K562 (cell line): Measurements from ENCODE around the gene LMOD1. TPM values are rescaled to one million over a fixed set of nuclear protein-coding genes. Genes with fewer than 3 reads are reported as not detected.

ENCODE experiments used
- ARID4B ChIP-seq: sonication (generic); formaldehyde crosslinking; IDR thresholded peaks from 2 replicates; pipeline ENCODE4 v1.8.0; 2022; ENCODE audit warnings: mild to moderate bottlenecking, missing genetic modification reagents
- ATF3 ChIP-seq, 2 experiments: fragments of 450-650 bp in 1 of 2; sonication (generic) in 1 of 2; formaldehyde crosslinking in 1 of 2; IDR thresholded peaks in 1 of 2; conservative IDR thresholded peaks in 1 of 2; 2 replicates each; pipeline versions ENCODE4 v1.6.1 to v1.8.1; 2016 to 2023; ENCODE audit warnings: mild to moderate bottlenecking in 2 of 2, moderate library complexity in 2 of 2, inconsistent platforms in 1 of 2, missing genetic modification reagents in 1 of 2
- CC2D1A ChIP-seq: fragments of 450-650 bp; IDR thresholded peaks from 2 replicates; pipeline ENCODE4 v1.6.1; 2017; ENCODE audit warnings: mild to moderate bottlenecking
- HMGXB4 ChIP-seq: sonication (generic); formaldehyde crosslinking; IDR thresholded peaks from 2 replicates; pipeline ENCODE4 v1.8.1; 2023; ENCODE audit warnings: mild to moderate bottlenecking, missing genetic modification reagents
- L3MBTL2 ChIP-seq: fragments of 450-650 bp; IDR thresholded peaks from 2 replicates; pipeline ENCODE4 v1.6.1; 2016; ENCODE audit warnings: mild to moderate bottlenecking, moderate library complexity
- MEF2D ChIP-seq: conservative IDR thresholded peaks from 2 replicates; pipeline ENCODE4 v1.6.1; 2016; ENCODE audit warnings: low read depth, missing genetic modification characterization, missing compliant biosample characterization
- NONO ChIP-seq, 2 experiments: fragments of 200-400 bp in 1 of 2; fragments of 450-650 bp in 1 of 2; formaldehyde crosslinking in 1 of 2; IDR thresholded peaks; 2 replicates each; pipeline ENCODE4 v1.6.1; 2017; ENCODE audit warnings: low read depth in 2 of 2, mild to moderate bottlenecking in 2 of 2, moderate library complexity in 2 of 2, low read length in 1 of 2
- NR2C1 ChIP-seq, 2 experiments: fragments of 450-650 bp; IDR thresholded peaks; 2 replicates each; pipeline ENCODE4 v1.6.1; 2017; ENCODE audit warnings: mild to moderate bottlenecking in 2 of 2, antibody characterized with exemption in 1 of 2, inconsistent platforms in 1 of 2, missing compliant biosample characterization in 1 of 2, missing genetic modification characterization in 1 of 2
- NUFIP1 ChIP-seq: fragments of 450-650 bp; IDR thresholded peaks from 2 replicates; pipeline ENCODE4 v1.6.1; 2018; ENCODE audit not compliant: partially characterized antibody
- TEAD4 ChIP-seq, 2 experiments: sonication (generic) in 1 of 2; formaldehyde crosslinking in 1 of 2; IDR thresholded peaks; 2 replicates each; pipeline versions ENCODE4 v1.6.1 to v1.8.0; 2012 to 2022; ENCODE audit warnings: borderline replicate concordance in 1 of 2, inconsistent platforms in 1 of 2, low read length in 1 of 2, mild to moderate bottlenecking in 1 of 2, missing genetic modification reagents in 1 of 2
- TOE1 ChIP-seq, 2 experiments: fragments of 450-650 bp in 1 of 2; sonication (generic) in 1 of 2; formaldehyde crosslinking in 1 of 2; IDR thresholded peaks; 2 replicates each; pipeline versions ENCODE4 v1.7.1 to v1.8.0; 2016 to 2022; ENCODE audit warnings: borderline replicate concordance in 2 of 2, mild to moderate bottlenecking in 2 of 2, antibody characterized with exemption in 1 of 2, inconsistent platforms in 1 of 2, low read depth in 1 of 2, missing genetic modification reagents in 1 of 2, moderate library complexity in 1 of 2
- ZZZ3 ChIP-seq: fragments of 450-650 bp; IDR thresholded peaks from 2 replicates; pipeline ENCODE4 v1.6.1; 2016; ENCODE audit warnings: antibody characterized with exemption, mild to moderate bottlenecking, moderate library complexity
- polyA plus RNA-seq, 8 experiments: library from polyadenylated mRNA; depleted of rRNA in 4 of 8; stranded (reverse) in 5 of 8; unstranded in 3 of 8; fragments of >200 nt; fragmentation: Nextera tagmentation in 2 of 8; fragmentation: Illumina TruSeq in 1 of 8; extraction: Ambion mirVana in 2 of 8; extraction: Trizol in 1 of 8; gene quantifications; 2 replicates each; pipeline versions ENCODE4 v1.2.1 to v1.2.3, GENCODE V29; 2011 to 2014; ENCODE audit warnings: inconsistent platforms in 1 of 8, missing spikeins in 1 of 8
- total RNA-seq, 7 experiments: library from RNA; depleted of rRNA in 6 of 7; stranded (reverse); fragments of >200 nt in 6 of 7; fragmentation: Illumina TruSeq in 2 of 7; extraction: Trizol in 2 of 7; gene quantifications; 2 replicates each; pipeline versions ENCODE4 v1.2.1 to v1.2.3, GENCODE V29; 2011 to 2021; ENCODE audit warnings: low replicate concordance in 1 of 7

Gene LMOD1
- total and polyA plus RNA-seq, 9 of the 15 experiments (the other 6 are each of a cell fraction or from before 2014, with no cell fraction given): 0.03 to 0.54 (median 0.38) TPM; not detected in 1

- TF ChIP-seq ARID4B (CRISPR knock-in tag) (no peak), ATF3 (IDR thresholded peaks at IDR 0.05) (no peak), ATF3 (CRISPR knock-in tag; conservative IDR thresholded peaks at IDR 0.05) (peak; percentile 52; the same call in 1 of the 2 replicates), TOE1 (IDR thresholded peaks at IDR 0.05; ENCODE audit: borderline replicate concordance) (0 out of 2 replicates have a peak, but pooled peaks have one; percentile 41), TOE1 (CRISPR knock-in tag; IDR thresholded peaks at IDR 0.05; ENCODE audit: borderline replicate concordance, low read depth) (no peak), L3MBTL2 (0 out of 2 replicates have a peak, but pooled peaks have one; percentile 2), NUFIP1 (peak; percentile 2), ZZZ3 (0 out of 2 replicates have a peak, but pooled peaks have one; percentile 68), NONO (IDR thresholded peaks at IDR 0.05; ENCODE audit: low read depth in 2 of 2, low read length in 1 of 2) (no peak), CC2D1A (no peak), NR2C1 (IDR thresholded peaks at IDR 0.05) (peak; percentile 60), NR2C1 (tag; IDR thresholded peaks at IDR 0.05) (no peak), HMGXB4 (no peak), MEF2D (tag) (0 out of 2 replicates have a peak, but pooled peaks have one; percentile 33), TEAD4 (IDR thresholded peaks at IDR 0.05; ENCODE audit: low read length) (peak; percentile 1; the same call in 1 of the 2 replicates), TEAD4 (CRISPR knock-in tag; IDR thresholded peaks at IDR 0.05; ENCODE audit: borderline replicate concordance) (no peak)
These were observed 37.0 kb upstream of the LMOD1 start (continued) for GRCh38 chr1:201983380-201983805.
